Heart right ventricle (tissue), 16 donors: ENCODE data around the gene SLC30A2. TPM values are rescaled to one million over a fixed set of nuclear protein-coding genes. Genes with fewer than 3 reads are reported as not detected.

Experiments
- ATAC-seq, 8 donors: fragments of 200-7000 bp; cut with Tn5 transposase; one replicate each; pipeline ENCODE4 v1.9.1; 2020; ENCODE audit warnings: mild to moderate bottlenecking in 8 of 8, moderate library complexity in 8 of 8, moderate number of reproducible peaks in 1 of 8
- DNase-seq, 2 donors: peaks; one replicate each; pipeline ENCODE4 v3.0.0-alpha.2; 2020
- H3K27ac ChIP-seq, 10 donors: fragments of 200-600 bp; sonication (generic) in 2 of 10; one replicate each; pipeline versions ENCODE4 v1.5.0 to v1.8.0; 2020 to 2022; ENCODE audit warnings: mild to moderate bottlenecking in 3 of 10
- H3K27me3 ChIP-seq, 7 donors: fragments of 200-600 bp; one replicate each; pipeline ENCODE4 v1.8.0; 2021 to 2022; ENCODE audit warnings: mild to moderate bottlenecking in 2 of 7
- H3K36me3 ChIP-seq, 9 donors: fragments of 200-600 bp; sonication (generic) in 1 of 9; one replicate each; pipeline versions ENCODE4 v1.5.0 to v1.8.0; 2020 to 2022; ENCODE audit warnings: mild to moderate bottlenecking in 2 of 9
- H3K4me1 ChIP-seq, 9 donors: fragments of 200-600 bp; sonication (generic) in 1 of 9; one replicate each; pipeline versions ENCODE4 v1.5.0 to v1.8.0; 2020 to 2022; ENCODE audit warnings: mild to moderate bottlenecking in 4 of 9
- H3K4me3 ChIP-seq, 10 donors: fragments of 200-600 bp; sonication (generic) in 2 of 10; one replicate each; pipeline versions ENCODE4 v1.5.0 to v1.8.0; 2020 to 2022; ENCODE audit warnings: mild to moderate bottlenecking in 7 of 10, moderate library complexity in 2 of 10
- H3K9me3 ChIP-seq, 11 donors: fragments of 200-600 bp in 10 of 11; sonication (generic) in 2 of 11; one replicate each; pipeline versions ENCODE4 v1.5.0 to v1.8.0; 2013 to 2022; ENCODE audit warnings: mild to moderate bottlenecking in 2 of 11, control low read depth in 1 of 11, moderate library complexity in 1 of 11
- WGBS, 2 donors: extraction: QIAGEN DNeasy Blood & Tissue Kit; methylation state at CpG; one replicate each; pipeline ENCODE4 v1.1.7; 2013; ENCODE audit warnings: inconsistent platforms in 1 of 2; 5-methylcytosine and 5-hydroxymethylcytosine counted together
- intact Hi-C, 10 donors: fragments of 100-400 bp; cut with DNase I; formaldehyde crosslinking; loops; one replicate each; pipeline versions ENCODE4 v1.11.1 to v1.14.2; 2022
- polyA plus RNA-seq, 2 donors: library from polyadenylated mRNA; stranded (reverse); fragments of 200-250 nt; gene quantifications; one replicate each; pipeline ENCODE4 v1.2.3, GENCODE V29; 2013
- total RNA-seq, 10 donors: library from RNA; stranded (reverse); fragmentation: NEBNext Ultra II Directional in 3 of 10; extraction: Animal tissue kit (Norgen Biotek cat#: 25700) in 3 of 10; gene quantifications; one replicate each; pipeline versions ENCODE4 v1.2.1 to v1.2.4, GENCODE V29; 2021 to 2023
- TF ChIP-seq, protein P1 (sequence below), 9 donors: fragments of 200-600 bp; sonication (generic) in 2 of 9; IDR thresholded peaks; one replicate each; pipeline versions ENCODE4 v1.5.0 to v1.8.0; 2021 to 2022; ENCODE audit warnings: antibody characterized with exemption in 9 of 9, mild to moderate bottlenecking in 5 of 9, moderate library complexity in 1 of 9
- donor health status: Arrhythmogenic right ventricular cardiomyopathy.
- donor health status: ischemic (EF 13 %, LVEDD 7.1; RV severe dilation, severe dysfunction).
- donor health status: healthy with polysubstance abuse.
- donor health status: DM: no; HTN: yes; CAD: no.
- donor health status: DM: no; HTN: no; CAD: no.
- donor health status: ischemic (EF 25% LVEDD 6.9; RV normal size, moderate dysfunction).
- donor health status: ischemic (EF 25% LVEDD 5.7; RV mildly dilated, moderate dysfunction).
- donor health status: healthy.
- donor health status: DM: yes; HTN: yes; CAD: no.
- donor health status: Ischemic cardiomyopathy.
- donor health status: ischemic (EF 35%, LVEDD 5.7; RV mildly dilated, moderate dysfunction).
- donor health status: nonischemic (EF 11% LVEDD 7.7; RV severe dilation, severe dysfunction).
- donor health status: DM: yes; HTN: yes; CAD: no.
- donor health status: PGD.
- donor health status: ischemic (EF 29% LVEDD 5.4; RV normal size, mild dysfunction).
- donor health status: nonischemic (EF 23%, LVEDD 6.1; RV moderate dilation, normal function).

SLC30A2 gene
- total and polyA plus RNA-seq, 12 donors, result 0.97 to 14.4 (median 6.2) TPM

DNA sequence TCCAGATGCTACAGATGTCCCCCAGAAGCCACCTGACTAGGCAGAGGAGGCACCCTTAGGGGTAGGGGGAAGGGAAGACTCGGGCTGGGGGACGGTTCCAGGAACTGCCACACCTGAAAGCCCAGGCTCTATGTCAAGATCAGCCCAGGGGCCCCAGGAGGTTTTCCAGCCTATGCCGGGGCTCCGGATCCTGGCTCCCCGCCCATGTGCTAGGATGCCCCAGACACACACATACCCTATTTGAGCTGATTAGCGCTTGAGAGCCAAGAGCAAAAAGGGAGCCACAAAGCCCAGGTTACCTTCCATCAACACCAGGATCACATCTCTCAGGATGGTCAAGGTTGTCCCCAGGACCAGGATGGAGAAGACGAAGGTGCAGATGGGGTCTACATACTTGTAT, 4.5 kb downstream of the SLC30A2 start:
- intact Hi-C loops, result no loop called here
- no peak for ATAC-seq
- H3K27ac ChIP-seq, result no peak overlapping the region
- H3K4me3 ChIP-seq, result no peak overlapping the region
- WGBS, 2 donors, result 71 to 76% methylated on average over 7 of the region's 7 CpGs
- H3K27me3 ChIP-seq, result peaks cover 0 to 44% (median 30%) of the 10 kb centered on the region in 7 donors
- no peaks in the 10 kb centered on the region for H3K9me3 ChIP-seq
- DNase-seq, result no peak
- H3K4me1 ChIP-seq, result peaks cover 0 to 62% (median 19%) of the 10 kb centered on the region in 9 donors
- H3K36me3 ChIP-seq, result no peaks in the 10 kb centered on the region
- TF ChIP-seq, protein P1, sequence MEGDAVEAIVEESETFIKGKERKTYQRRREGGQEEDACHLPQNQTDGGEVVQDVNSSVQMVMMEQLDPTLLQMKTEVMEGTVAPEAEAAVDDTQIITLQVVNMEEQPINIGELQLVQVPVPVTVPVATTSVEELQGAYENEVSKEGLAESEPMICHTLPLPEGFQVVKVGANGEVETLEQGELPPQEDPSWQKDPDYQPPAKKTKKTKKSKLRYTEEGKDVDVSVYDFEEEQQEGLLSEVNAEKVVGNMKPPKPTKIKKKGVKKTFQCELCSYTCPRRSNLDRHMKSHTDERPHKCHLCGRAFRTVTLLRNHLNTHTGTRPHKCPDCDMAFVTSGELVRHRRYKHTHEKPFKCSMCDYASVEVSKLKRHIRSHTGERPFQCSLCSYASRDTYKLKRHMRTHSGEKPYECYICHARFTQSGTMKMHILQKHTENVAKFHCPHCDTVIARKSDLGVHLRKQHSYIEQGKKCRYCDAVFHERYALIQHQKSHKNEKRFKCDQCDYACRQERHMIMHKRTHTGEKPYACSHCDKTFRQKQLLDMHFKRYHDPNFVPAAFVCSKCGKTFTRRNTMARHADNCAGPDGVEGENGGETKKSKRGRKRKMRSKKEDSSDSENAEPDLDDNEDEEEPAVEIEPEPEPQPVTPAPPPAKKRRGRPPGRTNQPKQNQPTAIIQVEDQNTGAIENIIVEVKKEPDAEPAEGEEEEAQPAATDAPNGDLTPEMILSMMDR (IDR thresholded peaks at IDR 0.05), result no peak

DNA sequence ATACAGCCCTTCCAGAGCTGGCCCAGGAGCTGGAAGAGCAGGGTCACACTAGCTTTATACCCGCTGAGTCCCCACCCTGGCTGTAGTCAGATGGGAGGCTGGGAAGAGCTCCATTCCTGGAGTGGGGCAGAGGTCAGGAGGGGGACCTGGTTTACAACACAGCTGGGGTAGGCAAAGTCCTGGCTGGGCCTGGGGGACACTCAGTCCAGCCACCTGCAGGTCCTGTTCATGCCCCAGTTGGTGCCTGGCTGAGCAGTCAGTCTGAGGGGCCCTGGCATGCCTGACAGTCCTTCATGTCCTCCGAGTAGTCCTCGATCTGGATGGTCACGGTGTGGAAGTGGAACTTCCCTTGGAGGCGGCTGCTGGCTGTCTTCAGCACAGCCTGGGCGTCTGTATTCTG, 7.0 kb downstream of the SLC30A2 start:
- ATAC-seq, result no peak
- H3K4me3 ChIP-seq, result no peak overlapping the region
- no peak for DNase-seq
- TF ChIP-seq, protein P1 (IDR thresholded peaks at IDR 0.05), result no peak
- intact Hi-C loops, result loop anchor here in 9 of 10 donors (5.0 to 10.0 kb wide), 6 partner anchors 43 to 123 kb away; no protein-coding TSS in a partner anchor
- peaks cover 7 to 54% (median 17%) of the 10 kb centered on the region in 9 donors for H3K4me1 ChIP-seq
- H3K27ac ChIP-seq, result peak overlapping the region in 6 of 10 donors; percentile 85 to 96 (median 95)
- 57 to 62% methylated on average over 6 of the region's 6 CpGs for WGBS, 2 donors
- H3K27me3 ChIP-seq, result peaks cover 0 to 29% (median 5%) of the 10 kb centered on the region in 7 donors
- no peaks in the 10 kb centered on the region for H3K36me3 ChIP-seq
- no peaks in the 10 kb centered on the region for H3K9me3 ChIP-seq

DNA sequence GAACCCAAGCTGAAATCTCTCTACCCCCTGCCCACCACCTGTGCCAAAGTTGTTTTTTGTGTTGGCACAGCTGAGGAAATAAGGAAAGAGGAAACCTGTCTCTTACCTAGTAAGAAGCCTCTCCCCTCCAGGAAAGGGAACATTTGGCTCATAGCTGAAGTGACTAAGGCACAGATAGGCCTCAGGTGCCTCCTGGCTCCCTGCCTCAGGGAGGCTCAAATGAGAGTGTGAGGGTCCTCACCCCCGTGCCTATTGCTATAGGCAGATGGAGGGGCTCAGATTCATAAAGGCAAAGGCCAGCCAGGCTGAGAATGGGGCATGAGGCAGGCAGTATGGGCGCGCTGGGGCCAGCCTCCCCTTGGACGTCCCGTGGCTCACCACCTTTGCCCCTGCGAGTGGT, 7.4 kb downstream of the SLC30A2 start:
- ATAC-seq (no peak), DNase-seq (no peak)
- TF ChIP-seq, protein P1 (IDR thresholded peaks at IDR 0.05), result no peak
- no peaks in the 10 kb centered on the region for H3K9me3 ChIP-seq
- H3K4me3 ChIP-seq, result no peak overlapping the region
- 88 to 89% methylated on average over 6 of the region's 6 CpGs for WGBS, 2 donors
- peak overlapping the region in 6 of 10 donors; percentile 85 to 96 (median 95) for H3K27ac ChIP-seq
- intact Hi-C loops, result loop anchor here in 9 of 10 donors (5.0 to 10.0 kb wide), 6 partner anchors 44 to 124 kb away; no protein-coding TSS in a partner anchor
- H3K36me3 ChIP-seq, result no peaks in the 10 kb centered on the region
- H3K4me1 ChIP-seq, result peaks cover 7 to 49% (median 17%) of the 10 kb centered on the region in 9 donors
- peaks cover 0 to 27% (median 4%) of the 10 kb centered on the region in 7 donors for H3K27me3 ChIP-seq

DNA sequence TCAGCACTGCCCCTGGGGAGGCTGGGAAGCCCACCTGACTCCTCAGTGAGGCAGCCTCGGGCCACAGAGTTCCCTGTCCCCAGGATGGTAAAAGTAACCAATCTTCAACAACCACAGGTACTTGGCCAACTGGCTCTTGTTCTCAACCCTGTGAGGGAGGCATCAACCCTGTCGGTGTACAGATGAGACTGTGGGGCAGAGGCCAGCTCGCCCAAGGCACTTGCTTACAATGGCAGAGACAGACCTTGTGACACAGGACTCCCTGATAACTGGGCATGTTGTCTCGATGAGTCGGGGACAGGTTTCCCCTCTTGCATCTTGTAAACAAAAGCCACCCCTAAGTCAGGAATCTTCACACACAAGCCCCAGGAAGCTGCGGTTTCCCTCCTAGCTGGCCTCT, 8.0 kb downstream of the SLC30A2 start:
- H3K9me3 ChIP-seq, result no peaks in the 10 kb centered on the region
- ATAC-seq, result no peak
- H3K36me3 ChIP-seq, result no peaks in the 10 kb centered on the region
- H3K4me3 ChIP-seq, result no peak overlapping the region
- peaks cover 7 to 45% (median 17%) of the 10 kb centered on the region in 9 donors for H3K4me1 ChIP-seq
- TF ChIP-seq, protein P1 (IDR thresholded peaks at IDR 0.05), result no peak
- intact Hi-C loops, result loop anchor here in 9 of 10 donors (2.0 to 10.0 kb wide), 9 partner anchors 44 to 124 kb away; no protein-coding TSS in a partner anchor
- no peak for DNase-seq
- peak overlapping the region in 8 of 10 donors; percentile 15 to 96 (median 93) for H3K27ac ChIP-seq
- H3K27me3 ChIP-seq, result peaks cover 0 to 22% (median 4%) of the 10 kb centered on the region in 7 donors
- 55 to 58% methylated on average over 6 of the region's 6 CpGs for WGBS, 2 donors
